B cell (primary cell): ENCODE data around the gene PSMB2.

Source experiments
- CTCF ChIP-seq: fragments of 200-600 bp; IDR thresholded peaks from one replicate; pipeline ENCODE4 v1.8.0; 2022; ENCODE audit warnings: antibody characterized with exemption, mild to moderate bottlenecking
- EZH2 ChIP-seq: IDR thresholded peaks from 2 replicates; pipeline ENCODE4 v1.6.1; 2012; ENCODE audit warnings: borderline replicate concordance, low read depth, mild to moderate bottlenecking, moderate library complexity, low read length; ENCODE audit not compliant: insufficient read depth, poor library complexity, severe bottlenecking

- TF ChIP-seq CTCF (no peak), EZH2 (no peak)
These were observed 29.7 kb downstream of the PSMB2 start for GRCh38 chr1:35611655-35612054.
